Osteoblast (primary cell): Measurements from ENCODE around the gene RASA4B. TPM values are rescaled to one million over a fixed set of nuclear protein-coding genes. Genes with fewer than 3 reads are reported as not detected.

Experiments used
- DNase-seq: peaks from one replicate; pipeline ENCODE4 v3.0.0; 2011; ENCODE audit warnings: low spot score, mixed read lengths; ENCODE audit not compliant: insufficient read length; ENCODE audit errors: missing footprints
- H2AFZ ChIP-seq: 2 replicates; pipeline ENCODE4 v1.6.0; 2011; ENCODE audit warnings: mild to moderate bottlenecking, low read length
- H3K27ac ChIP-seq: 2 replicates; pipeline ENCODE4 v1.5.1; 2011; ENCODE audit warnings: mild to moderate bottlenecking, low read depth, low read length, moderate library complexity
- H3K27me3 ChIP-seq: 2 replicates; pipeline ENCODE4 v1.6.0; 2012; ENCODE audit warnings: mild to moderate bottlenecking, control low read depth, inconsistent platforms, low read length, moderate library complexity; ENCODE audit not compliant: insufficient read depth
- H3K36me3 ChIP-seq: 2 replicates; pipeline ENCODE4 v1.5.1; 2011; ENCODE audit warnings: mild to moderate bottlenecking, low read length, control low read depth, moderate library complexity; ENCODE audit not compliant: insufficient read depth
- H3K4me1 ChIP-seq: 2 replicates; pipeline ENCODE4 v1.5.1; 2011; ENCODE audit warnings: mild to moderate bottlenecking, low read length, control low read depth, moderate library complexity; ENCODE audit not compliant: insufficient read depth
- H3K4me2 ChIP-seq: 2 replicates; pipeline ENCODE4 v1.6.0; 2011; ENCODE audit warnings: mild to moderate bottlenecking, low read length; ENCODE audit not compliant: insufficient read depth
- H3K4me3 ChIP-seq: fragments of 200-600 bp; sonication (generic); 3 replicates; pipeline ENCODE4 v1.5.1; 2012; ENCODE audit warnings: mild to moderate bottlenecking, low read length, inconsistent platforms; ENCODE audit not compliant: insufficient read depth
- H3K79me2 ChIP-seq: 2 replicates; pipeline ENCODE4 v1.6.0; 2012; ENCODE audit warnings: mild to moderate bottlenecking, low read length, control low read depth, inconsistent platforms; ENCODE audit not compliant: insufficient read depth
- H3K9me3 ChIP-seq: 2 replicates; pipeline ENCODE4 v1.5.1; 2011; ENCODE audit warnings: low read depth, low read length, control low read depth
- H4K20me1 ChIP-seq: 2 replicates; pipeline ENCODE4 v1.6.0; 2012; ENCODE audit warnings: mild to moderate bottlenecking, low read length, control low read depth; ENCODE audit not compliant: insufficient read depth
- total RNA-seq: library from RNA; depleted of rRNA; stranded (reverse); fragments of >200 nt; gene quantifications from 2 replicates; pipeline ENCODE4 v1.2.3, GENCODE V29; 2012
- TF ChIP-seq, protein P1 (sequence below): IDR thresholded peaks from 2 replicates; pipeline ENCODE4 v1.5.1; 2011; ENCODE audit warnings: mild to moderate bottlenecking, low read depth, low read length, moderate library complexity; ENCODE audit errors: extremely low read depth

Gene RASA4B
- total RNA-seq, 1 donor, result 3.3 TPM

DNA sequence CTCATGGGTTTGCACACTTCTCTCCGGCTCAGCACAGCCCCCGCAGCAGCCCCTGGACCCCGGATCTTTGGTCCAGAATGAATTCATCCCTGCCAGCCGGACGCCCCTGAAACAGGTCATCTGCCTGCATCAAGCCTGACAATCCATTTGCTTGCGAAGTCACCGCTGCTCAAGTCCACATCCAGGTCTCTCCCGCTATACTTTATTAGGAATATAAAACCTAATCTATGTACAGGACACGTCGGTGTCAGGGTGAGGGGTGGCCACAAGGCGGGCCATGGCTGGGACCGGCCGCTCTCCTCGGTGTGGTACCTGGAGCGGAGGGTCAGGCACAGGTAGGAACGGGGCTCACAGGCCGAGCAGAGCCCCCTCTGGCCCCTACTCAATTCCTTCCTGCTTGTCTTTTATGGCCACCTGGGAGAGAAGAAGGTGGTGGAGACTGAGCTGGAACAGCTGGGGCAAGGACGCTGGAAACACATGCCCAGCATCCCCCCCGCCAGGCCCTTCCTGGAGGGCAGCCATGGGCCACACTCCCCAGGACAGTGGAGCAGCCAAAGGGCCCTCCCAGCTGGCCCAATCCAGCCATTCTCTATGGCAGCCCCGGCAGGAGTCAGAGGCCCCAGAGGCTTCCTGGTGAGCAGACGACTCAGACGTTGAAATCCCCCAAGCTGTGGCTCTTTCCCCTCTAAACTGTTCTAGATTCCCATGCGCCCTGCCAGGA, 44.1 kb downstream of the RASA4B start:
- H2AFZ ChIP-seq, result no peak overlapping the region
- H3K9me3 ChIP-seq, result no peaks in the 10 kb centered on the region
- no peak overlapping the region for H3K4me2 ChIP-seq
- peaks cover 24% of the 10 kb centered on the region for H3K36me3 ChIP-seq
- H3K79me2 ChIP-seq, result peaks cover 3% of the 10 kb centered on the region
- H3K27me3 ChIP-seq, result no peaks in the 10 kb centered on the region
- H3K4me1 ChIP-seq, result no peaks in the 10 kb centered on the region
- H3K4me3 ChIP-seq, result no peak overlapping the region
- no peaks in the 10 kb centered on the region for H4K20me1 ChIP-seq
- DNase-seq, result peak; percentile 81
- no peak overlapping the region for H3K27ac ChIP-seq
- TF ChIP-seq, protein P1, sequence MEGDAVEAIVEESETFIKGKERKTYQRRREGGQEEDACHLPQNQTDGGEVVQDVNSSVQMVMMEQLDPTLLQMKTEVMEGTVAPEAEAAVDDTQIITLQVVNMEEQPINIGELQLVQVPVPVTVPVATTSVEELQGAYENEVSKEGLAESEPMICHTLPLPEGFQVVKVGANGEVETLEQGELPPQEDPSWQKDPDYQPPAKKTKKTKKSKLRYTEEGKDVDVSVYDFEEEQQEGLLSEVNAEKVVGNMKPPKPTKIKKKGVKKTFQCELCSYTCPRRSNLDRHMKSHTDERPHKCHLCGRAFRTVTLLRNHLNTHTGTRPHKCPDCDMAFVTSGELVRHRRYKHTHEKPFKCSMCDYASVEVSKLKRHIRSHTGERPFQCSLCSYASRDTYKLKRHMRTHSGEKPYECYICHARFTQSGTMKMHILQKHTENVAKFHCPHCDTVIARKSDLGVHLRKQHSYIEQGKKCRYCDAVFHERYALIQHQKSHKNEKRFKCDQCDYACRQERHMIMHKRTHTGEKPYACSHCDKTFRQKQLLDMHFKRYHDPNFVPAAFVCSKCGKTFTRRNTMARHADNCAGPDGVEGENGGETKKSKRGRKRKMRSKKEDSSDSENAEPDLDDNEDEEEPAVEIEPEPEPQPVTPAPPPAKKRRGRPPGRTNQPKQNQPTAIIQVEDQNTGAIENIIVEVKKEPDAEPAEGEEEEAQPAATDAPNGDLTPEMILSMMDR, result no peak

DNA sequence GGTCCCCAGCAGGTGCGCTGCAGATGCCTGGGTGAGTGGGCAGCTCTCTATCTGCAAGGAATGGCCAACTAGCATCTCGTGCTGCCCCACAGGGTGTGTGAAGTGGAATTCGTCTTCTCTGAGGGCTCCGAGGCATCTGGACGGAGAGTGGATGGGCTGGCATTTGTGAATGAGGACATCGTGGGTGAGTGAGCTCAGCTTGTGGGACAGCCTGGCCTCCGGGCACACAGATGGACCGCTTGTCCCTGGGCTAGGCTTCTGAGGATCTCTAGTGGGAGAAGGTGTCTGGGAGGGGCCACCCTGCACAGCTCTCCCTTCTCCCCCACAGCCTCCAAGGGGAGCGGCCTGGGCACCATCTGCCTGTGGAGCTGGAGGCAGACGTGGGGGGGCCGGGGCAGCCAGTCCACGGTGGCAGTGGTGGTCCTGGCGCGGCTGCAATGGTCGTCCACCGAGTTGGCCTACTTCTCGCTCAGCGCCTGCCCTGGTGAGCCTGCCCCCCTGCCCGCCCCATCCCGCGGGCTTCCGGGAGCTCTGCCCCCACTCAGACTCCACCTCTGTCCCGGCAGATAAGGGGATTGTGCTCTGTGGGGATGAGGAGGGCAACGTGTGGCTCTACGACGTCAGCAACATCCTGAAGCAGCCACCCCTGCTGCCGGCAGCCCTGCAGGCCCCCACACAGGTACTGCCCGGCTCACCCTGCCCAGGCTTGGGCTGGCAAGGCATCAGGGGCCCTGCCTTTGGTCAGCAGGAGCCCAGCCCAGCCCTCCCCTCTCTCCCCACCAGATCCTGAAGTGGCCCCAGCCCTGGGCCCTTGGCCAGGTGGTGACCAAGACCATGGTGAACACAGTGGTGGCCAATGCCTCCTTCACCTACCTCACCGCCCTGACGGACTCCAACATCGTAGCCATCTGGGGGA, 45.2 kb downstream of the RASA4B start:
- Histone ChIP-seq H3K27ac (no peak overlapping the region), H4K20me1 (no peaks in the 10 kb centered on the region), H3K4me2 (no peak overlapping the region), H3K27me3 (no peaks in the 10 kb centered on the region), H3K79me2 (peaks cover 3% of the 10 kb centered on the region), H3K36me3 (peaks cover 24% of the 10 kb centered on the region), H3K4me1 (no peaks in the 10 kb centered on the region), H2AFZ (no peak overlapping the region), H3K9me3 (no peaks in the 10 kb centered on the region), H3K4me3 (no peak overlapping the region)
- peak; percentile 80 for DNase-seq
- TF ChIP-seq, protein P1, result no peak

DNA sequence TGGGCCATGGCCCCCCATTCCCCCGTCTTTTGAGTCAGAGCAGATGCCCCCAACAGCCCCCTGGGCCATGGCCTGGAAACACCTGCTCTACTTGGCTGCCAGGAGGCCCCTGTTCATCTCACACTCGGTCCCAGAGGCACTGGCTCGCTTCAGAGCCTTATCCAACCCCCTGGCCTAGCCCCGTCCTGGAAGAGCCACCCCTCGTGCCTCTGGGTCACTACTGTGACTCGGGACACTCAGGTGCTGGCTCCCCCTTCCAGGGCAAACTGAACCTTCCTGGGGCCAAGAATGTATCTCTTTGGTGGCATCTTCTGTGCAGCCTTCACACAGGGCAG, 45.8 kb downstream of the RASA4B start:
- no peak overlapping the region for H3K4me2 ChIP-seq
- H3K9me3 ChIP-seq, result no peaks in the 10 kb centered on the region
- no peak overlapping the region for H3K27ac ChIP-seq
- peaks cover 24% of the 10 kb centered on the region for H3K36me3 ChIP-seq
- no peaks in the 10 kb centered on the region for H3K4me1 ChIP-seq
- H2AFZ ChIP-seq, result no peak overlapping the region
- no peaks in the 10 kb centered on the region for H3K27me3 ChIP-seq
- H4K20me1 ChIP-seq, result no peaks in the 10 kb centered on the region
- DNase-seq, result no peak
- H3K4me3 ChIP-seq, result no peak overlapping the region
- TF ChIP-seq, protein P1, result no peak
- peaks cover 3% of the 10 kb centered on the region for H3K79me2 ChIP-seq
